Gastrocnemius medialis (tissue), 4 donors: ENCODE results near the gene LOXL3.

Experiments
- CTCF ChIP-seq, 5 experiments: fragments of 450-650 bp in 3 of 5; fragments of 200-600 bp in 2 of 5; sonication (generic) in 2 of 5; IDR thresholded peaks in 4 of 5; conservative IDR thresholded peaks in 1 of 5; 1 replicate in 4 of 5; 2 replicates in 1 of 5; pipeline ENCODE4 v1.5.1; 2016 to 2019; ENCODE audit warnings: antibody characterized with exemption in 5 of 5, mild to moderate bottlenecking in 3 of 5, moderate library complexity in 3 of 5
- POLR2A ChIP-seq, 2 donors: fragments of 450-650 bp; IDR thresholded peaks; one replicate each; pipeline ENCODE4 v1.6.1; 2017; ENCODE audit warnings: antibody characterized with exemption in 2 of 2, mild to moderate bottlenecking in 2 of 2, moderate library complexity in 2 of 2

DNA sequence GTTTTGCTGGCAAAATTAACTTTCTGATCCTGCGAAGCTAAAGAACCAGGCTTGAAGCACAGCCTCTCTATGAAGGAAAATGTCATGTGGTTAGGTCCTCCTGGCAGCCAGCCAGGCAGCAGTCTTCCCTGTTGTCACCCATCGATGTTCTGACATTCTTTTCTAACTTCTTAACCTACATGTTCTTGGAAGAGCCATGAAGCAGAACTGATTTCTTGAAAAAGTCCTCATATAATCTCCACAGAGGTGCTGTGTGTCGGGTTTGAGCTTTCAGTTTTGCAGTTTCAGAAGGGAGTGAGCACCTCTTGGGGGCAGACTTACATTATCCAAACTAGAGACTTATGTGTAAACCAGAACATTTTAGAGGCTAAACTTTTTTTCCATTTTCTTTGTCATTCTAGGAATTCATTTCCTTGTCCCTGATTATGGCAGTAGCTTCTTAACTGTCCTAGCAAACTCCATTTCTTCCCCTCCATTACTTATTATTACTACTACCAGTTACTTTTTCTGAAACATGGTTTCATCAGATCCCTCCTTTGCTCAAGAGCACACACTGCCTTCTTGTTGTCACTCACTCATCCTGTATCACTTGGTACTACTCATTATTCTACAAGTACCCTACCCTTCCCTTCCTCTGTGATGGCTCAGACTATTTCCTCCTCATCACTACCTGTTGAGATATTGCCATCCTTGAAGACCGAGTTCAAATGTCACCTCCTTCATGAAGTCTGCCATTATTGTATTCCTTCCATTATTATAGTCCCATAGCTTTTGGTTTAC lies 31.9 kb upstream of the LOXL3 start:
- TF ChIP-seq CTCF (IDR thresholded peaks at IDR 0.05 in 4 of 5, conservative IDR thresholded peaks at IDR 0.05 in 1 of 5), result no peak
- no peak for TF ChIP-seq POLR2A (IDR thresholded peaks at IDR 0.05)
